B cell (primary cell): ENCODE measurements around the gene FOXD1. TPM values are rescaled to one million over a fixed set of nuclear protein-coding genes. Genes with fewer than 3 reads are reported as not detected.

Experiments used
- ATAC-seq: fragments of 200-7000 bp; cut with Tn5 transposase; one replicate; pipeline ENCODE4 v1.10.0; 2021; ENCODE audit warnings: low read depth, mild to moderate bottlenecking, moderate number of reproducible peaks, moderate library complexity
- CTCF ChIA-PET: fragments of 350-600 bp; sonication (Branson Sonifier 250); formaldehyde crosslinking; loops from one replicate; lab custom pipeline; 2021; ENCODE audit warnings: antibody characterized with exemption, inconsistent platforms; lab: Charles Lee
- POLR2A ChIA-PET: fragments of 350-600 bp; sonication (Branson Sonifier 250); formaldehyde crosslinking; loops from one replicate; lab custom pipeline; 2021; ENCODE audit warnings: antibody characterized with exemption; lab: Charles Lee
- DNase-seq: peaks from one replicate; pipeline ENCODE4 v3.0.0; 2013
- H2AFZ ChIP-seq: 2 replicates; pipeline ENCODE4 v1.6.1; 2012; ENCODE audit warnings: mild to moderate bottlenecking, low read depth, low read length; ENCODE audit not compliant: insufficient read depth, poor library complexity, severe bottlenecking
- H3K27ac ChIP-seq, 2 donors: 1 replicate in 1 of 2; 2 replicates in 1 of 2; pipeline ENCODE4 v1.5.1; 2012 to 2013; ENCODE audit warnings: low read length in 2 of 2, mild to moderate bottlenecking in 2 of 2, moderate library complexity in 1 of 2
- H3K27me3 ChIP-seq, 4 experiments: fragments of 200-600 bp in 1 of 4; sonication (generic) in 1 of 4; replicated peaks in 1 of 4; 1 replicate in 2 of 4; 2 replicates in 2 of 4; pipeline versions ENCODE4 v1.6.1 to v1.7.0; 2013 to 2016; ENCODE audit warnings: low read length in 3 of 4, mild to moderate bottlenecking in 2 of 4, mixed read lengths in 1 of 4, moderate library complexity in 1 of 4; ENCODE audit not compliant: insufficient read depth in 4 of 4, control insufficient read depth in 3 of 4; ENCODE audit errors: control extremely low read depth in 1 of 4
- H3K36me3 ChIP-seq, 2 experiments: replicated peaks in 1 of 2; 1 replicate in 1 of 2; 2 replicates in 1 of 2; pipeline versions ENCODE4 v1.6.1 to v1.7.1; 2013; ENCODE audit warnings: low read length in 1 of 2; ENCODE audit not compliant: insufficient read depth in 2 of 2, control insufficient read depth in 1 of 2; ENCODE audit errors: control extremely low read depth in 1 of 2, extremely low read depth in 1 of 2
- H3K4me1 ChIP-seq, 2 donors: fragments of 200-600 bp in 1 of 2; sonication (generic) in 1 of 2; 1 replicate in 1 of 2; 2 replicates in 1 of 2; pipeline versions ENCODE4 v1.5.1 to v1.6.1; 2013 to 2017; ENCODE audit warnings: low read length in 2 of 2; ENCODE audit not compliant: control insufficient read depth in 2 of 2, insufficient read depth in 2 of 2
- H3K4me2 ChIP-seq: replicated peaks from 2 replicates; pipeline ENCODE3; 2012; ENCODE audit warnings: mild to moderate bottlenecking, low read depth, low read length; ENCODE audit not compliant: poor library complexity, severe bottlenecking
- H3K4me3 ChIP-seq, 5 experiments: fragments of 200-600 bp in 1 of 5; sonication (generic) in 1 of 5; 1 replicate in 3 of 5; 2 replicates in 2 of 5; pipeline versions ENCODE4 v1.5.1 to v1.7.0; 2011 to 2016; ENCODE audit warnings: low read length in 4 of 5, mild to moderate bottlenecking in 4 of 5, low read depth in 2 of 5, control low read depth in 1 of 5, moderate library complexity in 1 of 5; ENCODE audit not compliant: insufficient read depth in 1 of 5; ENCODE audit errors: control extremely low read depth in 1 of 5, extremely low read depth in 1 of 5
- H3K79me2 ChIP-seq: fragments of 200-600 bp; sonication (generic); one replicate; pipeline ENCODE4 v1.6.0; 2016; ENCODE audit warnings: low read length; ENCODE audit not compliant: control insufficient read depth, insufficient read depth
- H3K9ac ChIP-seq: fragments of 200-600 bp; sonication (generic); 2 replicates; pipeline ENCODE4 v1.6.1; 2017; ENCODE audit warnings: mild to moderate bottlenecking, low read length, moderate library complexity
- H3K9me3 ChIP-seq, 3 donors: one replicate each; pipeline versions ENCODE4 v1.6.1 to v1.7.1; 2013; ENCODE audit warnings: low read length in 2 of 3; ENCODE audit not compliant: control insufficient read depth in 2 of 3, insufficient read depth in 1 of 3; ENCODE audit errors: control extremely low read depth in 1 of 3
- H4K20me1 ChIP-seq: 2 replicates; pipeline ENCODE4 v1.6.0; 2012; ENCODE audit warnings: mild to moderate bottlenecking, low read length; ENCODE audit not compliant: insufficient read depth, control insufficient read depth, poor library complexity, severe bottlenecking
- H3K27ac Mint-ChIP-seq: one replicate; pipeline ENCODE4 v1.8.0; 2021; ENCODE audit warnings: mixed read lengths
- H3K27me3 Mint-ChIP-seq: one replicate; pipeline ENCODE4 v1.8.0; 2021; ENCODE audit warnings: mixed read lengths
- H3K4me1 Mint-ChIP-seq: one replicate; pipeline ENCODE4 v1.8.0; 2021; ENCODE audit warnings: mixed read lengths
- H3K4me3 Mint-ChIP-seq: one replicate; pipeline ENCODE4 v1.8.0; 2021; ENCODE audit warnings: mixed read lengths
- H3K9me3 Mint-ChIP-seq: one replicate; pipeline ENCODE4 v1.8.0; 2022; ENCODE audit warnings: mixed read lengths; ENCODE audit not compliant: insufficient read depth
- EZH2 ChIP-seq: IDR thresholded peaks from 2 replicates; pipeline ENCODE4 v1.6.1; 2012; ENCODE audit warnings: borderline replicate concordance, low read depth, mild to moderate bottlenecking, moderate library complexity, low read length; ENCODE audit not compliant: insufficient read depth, poor library complexity, severe bottlenecking
- WGBS: methylation state at CpG from one replicate; pipeline ENCODE4 v1.1.5; 2013; ENCODE audit warnings: missing lambda C conversion rate; ENCODE audit not compliant: insufficient coverage; 5-methylcytosine and 5-hydroxymethylcytosine counted together
- intact Hi-C: fragments of 100-400 bp; cut with micrococcal nuclease; formaldehyde crosslinking; loops from one replicate; pipeline ENCODE4 v1.10.0; 2022
- polyA plus RNA-seq: library from polyadenylated mRNA; depleted of rRNA; stranded (reverse); fragments of >200 nt; gene quantifications from 2 replicates; pipeline ENCODE4 v1.2.3, GENCODE V29; 2012
- total RNA-seq, 2 donors: library from RNA; stranded (reverse); fragments of 120-200 nt in 1 of 2; gene quantifications; 1 replicate in 1 of 2; 2 replicates in 1 of 2; pipeline versions ENCODE4 v1.2.3 to v1.2.4, GENCODE V29; 2013 to 2022
- TF ChIP-seq, protein P1 (sequence below): fragments of 200-600 bp; IDR thresholded peaks from one replicate; pipeline ENCODE4 v1.8.0; 2022; ENCODE audit warnings: antibody characterized with exemption, mild to moderate bottlenecking

The FOXD1 gene
- total and polyA plus RNA-seq, 2 donors (not counting 1 experiment from before 2014, with no cell fraction given): 0.34 to 0.49 TPM

DNA sequence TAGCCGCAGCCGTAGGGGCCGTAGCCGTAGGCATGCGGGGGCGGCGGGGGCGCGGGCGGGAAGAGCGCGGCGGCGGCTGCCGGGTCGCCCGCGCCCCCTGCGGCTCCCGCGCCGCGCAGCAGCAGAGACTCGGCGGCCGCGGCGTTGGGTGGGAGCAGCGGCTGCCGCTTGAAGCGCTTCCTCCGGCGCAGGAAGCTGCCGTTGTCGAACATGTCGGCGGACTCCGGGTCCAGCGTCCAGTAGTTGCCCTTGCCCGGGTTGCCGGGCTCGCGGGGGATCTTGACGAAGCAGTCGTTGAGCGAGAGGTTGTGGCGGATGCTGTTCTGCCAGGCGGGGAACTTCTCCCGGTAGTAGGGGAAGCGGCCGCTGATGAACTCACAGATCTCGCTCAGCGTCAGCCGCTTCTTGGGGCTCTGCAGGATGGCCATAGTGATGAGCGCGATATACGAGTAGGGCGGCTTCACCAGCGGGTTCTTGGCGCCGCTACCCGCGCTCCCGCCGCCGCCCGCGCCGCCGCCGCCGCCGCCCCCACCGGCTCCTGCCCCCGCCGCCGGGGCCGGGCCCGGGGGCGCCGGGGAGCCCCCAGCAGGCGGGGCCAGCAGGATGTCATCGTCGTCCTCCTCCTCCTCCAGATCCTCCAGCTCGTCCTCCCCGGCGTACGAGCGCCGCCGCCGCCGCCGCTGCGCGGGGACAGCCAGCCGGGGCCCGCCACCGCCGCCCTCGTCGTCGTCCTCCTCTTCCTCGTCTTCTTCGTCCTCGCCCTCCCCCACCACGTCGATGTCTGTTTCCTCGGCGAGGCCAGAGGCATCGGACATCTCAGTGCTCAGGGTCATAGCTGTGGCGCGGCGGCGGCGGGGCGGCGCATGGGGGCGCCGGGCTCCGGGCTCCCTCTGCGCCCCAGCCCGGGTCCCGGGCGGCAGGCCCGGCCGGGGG is 781 bp downstream of the FOXD1 start:
- TF ChIP-seq EZH2: peak; percentile 78
- TF ChIP-seq, protein P1, sequence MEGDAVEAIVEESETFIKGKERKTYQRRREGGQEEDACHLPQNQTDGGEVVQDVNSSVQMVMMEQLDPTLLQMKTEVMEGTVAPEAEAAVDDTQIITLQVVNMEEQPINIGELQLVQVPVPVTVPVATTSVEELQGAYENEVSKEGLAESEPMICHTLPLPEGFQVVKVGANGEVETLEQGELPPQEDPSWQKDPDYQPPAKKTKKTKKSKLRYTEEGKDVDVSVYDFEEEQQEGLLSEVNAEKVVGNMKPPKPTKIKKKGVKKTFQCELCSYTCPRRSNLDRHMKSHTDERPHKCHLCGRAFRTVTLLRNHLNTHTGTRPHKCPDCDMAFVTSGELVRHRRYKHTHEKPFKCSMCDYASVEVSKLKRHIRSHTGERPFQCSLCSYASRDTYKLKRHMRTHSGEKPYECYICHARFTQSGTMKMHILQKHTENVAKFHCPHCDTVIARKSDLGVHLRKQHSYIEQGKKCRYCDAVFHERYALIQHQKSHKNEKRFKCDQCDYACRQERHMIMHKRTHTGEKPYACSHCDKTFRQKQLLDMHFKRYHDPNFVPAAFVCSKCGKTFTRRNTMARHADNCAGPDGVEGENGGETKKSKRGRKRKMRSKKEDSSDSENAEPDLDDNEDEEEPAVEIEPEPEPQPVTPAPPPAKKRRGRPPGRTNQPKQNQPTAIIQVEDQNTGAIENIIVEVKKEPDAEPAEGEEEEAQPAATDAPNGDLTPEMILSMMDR: no peak
- H4K20me1 ChIP-seq: no peaks in the 10 kb centered on the region
- ATAC-seq (peak; percentile 45), DNase-seq (peak; percentile 77)
- 1% methylated on average over 127 of the region's 127 CpGs for WGBS
- peak overlapping the region; percentile 79 for H3K27ac Mint-ChIP-seq
- no peaks in the 10 kb centered on the region for H3K36me3 ChIP-seq
- H3K9me3 ChIP-seq: peaks cover 1 to 50% (median 22%) of the 10 kb centered on the region in 3 donors
- intact Hi-C loops: loop anchor here (5.0 kb wide), 1 partner anchor 490 kb away; the partner anchor contains the start of gene FCHO2
- H3K4me3 ChIP-seq: peak overlapping the region in 4 of 5 experiments; percentile 41 to 61 (median 56)
- H3K79me2 ChIP-seq: no peaks in the 10 kb centered on the region
- ChIA-PET POLR2A (no interaction called here), CTCF (no interaction called here)
- H2AFZ ChIP-seq: peak overlapping the region; percentile 81
- peak overlapping the region; percentile 94 for H3K4me3 Mint-ChIP-seq
- peaks cover 62% of the 10 kb centered on the region for H3K27me3 Mint-ChIP-seq
- peaks cover 9 to 85% (median 72%) of the 10 kb centered on the region in 4 experiments for H3K27me3 ChIP-seq
- peaks cover 5% of the 10 kb centered on the region for H3K9me3 Mint-ChIP-seq
- no peak overlapping the region for H3K27ac ChIP-seq
- peaks cover 22% of the 10 kb centered on the region for H3K4me1 Mint-ChIP-seq
- peak overlapping the region; percentile 65 for H3K9ac ChIP-seq
- peaks cover 25 to 53% of the 10 kb centered on the region in 2 donors for H3K4me1 ChIP-seq
- peak overlapping the region; percentile 81 for H3K4me2 ChIP-seq
